GM18858 (cell line): ENCODE results near the gene C19orf44.

Experiments
- ATAC-seq: cut with Tn5 transposase; IDR thresholded peaks from one replicate; pipeline ENCODE4 v1.9.1; 2021; ENCODE audit not compliant: unreplicated experiment

C19orf44 gene

DNA sequence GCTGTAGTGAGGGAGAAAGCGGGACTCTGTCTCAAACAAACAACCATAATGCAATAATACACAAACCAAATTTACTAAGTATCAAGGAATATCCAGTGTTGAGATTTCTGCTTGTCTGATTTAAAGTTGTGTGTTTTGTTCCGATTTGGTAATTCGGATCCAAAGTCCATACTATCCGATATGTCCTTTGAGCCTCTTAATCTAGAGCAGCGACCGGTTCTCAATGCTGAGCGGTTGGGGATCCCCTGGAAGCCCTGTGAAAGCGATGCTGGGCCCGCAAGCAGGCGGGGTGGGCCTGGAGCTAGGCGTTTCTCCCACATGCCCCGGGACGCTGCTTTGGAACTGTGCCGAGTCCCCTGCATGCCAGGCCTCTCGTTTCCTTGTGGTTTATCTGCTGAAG, 20.2 kb downstream of the C19orf44 start:
- ATAC-seq, result no peak

DNA sequence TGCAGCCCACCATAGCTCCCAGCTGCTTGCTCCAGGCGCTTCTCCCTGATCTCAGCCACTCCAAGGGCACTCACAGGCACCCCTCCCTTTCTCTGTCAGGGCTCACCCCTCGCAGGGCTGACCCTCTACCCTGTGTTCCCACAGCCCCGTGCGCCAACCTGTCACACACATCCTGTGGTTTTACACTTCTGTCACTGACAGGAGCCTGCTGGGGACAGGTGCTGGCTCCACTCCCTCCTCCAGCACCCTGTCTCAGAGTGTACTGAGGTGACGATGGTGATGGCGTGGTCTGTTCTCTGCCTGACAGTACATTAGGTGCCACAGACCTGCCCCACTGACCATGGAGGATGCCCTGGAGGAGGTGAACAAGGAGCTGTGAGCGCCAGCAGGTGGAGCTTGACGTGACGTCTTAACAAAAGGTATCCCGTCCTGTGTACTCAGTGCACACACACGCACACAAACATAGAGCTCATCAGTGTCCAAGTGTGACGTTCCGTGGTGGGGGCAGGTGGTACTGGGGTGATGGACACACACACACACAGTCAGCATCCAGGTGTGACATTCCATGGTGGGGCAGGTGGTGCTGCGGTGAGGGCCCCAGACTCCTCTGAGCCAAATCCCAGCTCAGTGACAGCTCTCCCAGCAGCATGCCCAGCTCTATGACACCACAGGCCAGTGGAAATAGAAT, 20.9 kb downstream of the C19orf44 start:
- no peak for ATAC-seq

DNA sequence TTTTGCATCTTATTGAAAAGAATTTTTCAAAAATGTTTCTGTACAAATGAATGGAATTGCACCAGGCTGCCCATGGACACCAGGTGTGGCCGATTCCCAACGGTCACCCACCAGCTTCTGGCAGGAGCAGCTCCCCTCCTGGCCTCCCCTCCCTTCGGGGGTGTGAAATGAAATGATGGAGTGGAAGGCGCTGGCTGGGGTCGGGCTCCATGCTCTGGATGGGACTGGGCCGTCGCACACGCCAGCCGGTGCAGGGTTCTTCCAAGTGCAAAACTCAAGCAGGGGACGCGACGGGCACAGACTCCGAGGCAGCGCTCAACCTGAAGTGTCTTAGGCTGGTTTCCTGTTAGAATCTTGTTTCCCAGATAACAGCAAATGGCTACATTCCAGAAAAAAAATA, 21.9 kb downstream of the C19orf44 start:
- no peak for ATAC-seq

GRCh38 chr19:16518483-16519229, 22.5 kb downstream of the C19orf44 start:
- no peak for ATAC-seq

DNA sequence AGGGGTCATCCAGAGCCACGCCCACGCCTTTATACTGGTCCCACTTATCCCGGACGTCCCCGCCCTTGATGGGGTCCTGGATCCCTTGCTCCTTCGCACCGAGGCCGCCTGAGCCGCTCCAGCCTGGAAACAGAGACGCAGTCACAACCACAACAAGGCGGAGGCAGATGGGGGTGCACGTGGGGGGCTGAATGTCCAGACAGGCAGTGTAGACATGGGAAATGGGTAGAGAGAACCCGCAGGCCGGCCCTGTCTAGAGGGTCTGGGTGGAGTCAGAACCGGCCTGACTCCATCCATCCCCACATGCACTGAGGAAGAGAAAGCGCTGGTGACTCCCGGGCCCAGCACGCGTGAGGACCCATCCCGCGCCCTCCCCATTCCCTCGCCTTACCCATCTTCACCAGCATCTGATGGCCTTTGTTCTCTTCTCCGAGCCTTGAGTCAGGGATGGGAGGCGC, 23.1 kb downstream of the C19orf44 start:
- ATAC-seq, result no peak

- no peak for ATAC-seq
Observed at GRCh38 chr19:16520074-16520973, 24.1 kb downstream of the C19orf44 start.

- ATAC-seq, result no peak
Observed at GRCh38 chr19:16520986-16521624, 24.9 kb downstream of the C19orf44 start.

DNA sequence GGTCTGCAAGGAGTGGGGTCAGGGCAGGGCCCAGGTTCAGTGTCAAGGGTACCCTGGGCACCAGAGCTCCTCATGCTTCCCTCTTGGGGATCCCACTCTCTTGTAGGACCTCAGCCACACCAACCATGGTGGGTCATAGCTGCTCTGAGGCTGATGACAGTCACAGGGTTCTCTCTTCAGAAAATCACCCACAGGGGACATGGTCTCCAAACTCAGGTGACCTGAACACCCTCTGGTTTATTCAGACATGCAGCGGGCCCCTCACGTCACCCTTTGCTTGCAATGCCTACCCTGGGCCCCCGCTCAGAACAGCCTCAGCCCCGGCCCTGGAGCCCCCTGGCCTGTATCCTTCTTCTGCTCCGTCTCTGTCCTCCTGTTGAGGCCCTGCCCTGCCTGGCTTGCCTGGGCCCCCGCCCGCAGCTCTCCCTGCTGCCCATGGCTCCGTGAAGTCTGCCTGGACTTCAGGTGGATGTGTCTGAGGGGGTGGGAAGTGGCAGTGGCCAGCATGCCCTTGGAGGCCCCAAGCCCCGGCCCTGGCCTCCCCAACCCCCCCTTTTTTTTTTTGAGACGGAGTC, 25.6 kb downstream of the C19orf44 start:
- ATAC-seq, result no peak

GRCh38 chr19:16522559-16523377, 26.6 kb downstream of the C19orf44 start:
- ATAC-seq, result no peak

- ATAC-seq, result no peak
Observed at GRCh38 chr19:16524991-16525734, 29.0 kb downstream of the C19orf44 start.

DNA sequence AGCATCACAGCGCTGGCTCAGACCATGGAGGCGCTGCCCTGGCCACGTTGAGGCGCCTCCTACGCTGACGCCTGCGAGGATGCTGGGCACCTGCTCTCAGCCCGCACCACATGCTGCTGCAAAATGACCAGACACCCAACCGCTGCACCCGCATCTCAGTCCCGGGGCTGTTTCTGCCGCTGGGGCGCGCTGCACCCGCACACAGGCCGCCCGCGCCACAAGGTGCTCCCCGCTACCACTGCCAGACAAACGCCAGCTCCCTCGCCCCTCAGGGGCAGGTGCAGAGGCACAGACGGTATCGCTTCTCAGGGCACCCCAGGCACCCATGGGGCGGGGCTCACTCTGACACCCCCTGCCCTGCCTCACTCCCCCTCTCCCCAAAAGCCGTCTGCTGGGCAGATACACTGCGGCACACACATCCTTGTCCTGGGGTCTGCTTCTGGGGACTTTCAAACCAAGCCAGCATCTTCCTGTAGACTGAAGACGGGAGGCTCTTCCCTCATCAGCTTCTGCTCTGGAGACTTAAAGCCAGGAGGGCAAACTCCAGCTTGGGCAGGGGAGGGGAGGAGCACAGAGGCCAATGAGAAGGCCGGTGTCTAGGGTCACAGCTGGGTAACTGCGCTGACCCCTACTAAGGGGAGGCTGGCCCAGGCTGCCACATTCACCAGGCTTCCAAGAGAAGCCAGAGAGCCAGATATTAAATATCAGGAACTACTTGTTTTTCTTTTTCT, 29.7 kb downstream of the C19orf44 start:
- ATAC-seq, result no peak

DNA sequence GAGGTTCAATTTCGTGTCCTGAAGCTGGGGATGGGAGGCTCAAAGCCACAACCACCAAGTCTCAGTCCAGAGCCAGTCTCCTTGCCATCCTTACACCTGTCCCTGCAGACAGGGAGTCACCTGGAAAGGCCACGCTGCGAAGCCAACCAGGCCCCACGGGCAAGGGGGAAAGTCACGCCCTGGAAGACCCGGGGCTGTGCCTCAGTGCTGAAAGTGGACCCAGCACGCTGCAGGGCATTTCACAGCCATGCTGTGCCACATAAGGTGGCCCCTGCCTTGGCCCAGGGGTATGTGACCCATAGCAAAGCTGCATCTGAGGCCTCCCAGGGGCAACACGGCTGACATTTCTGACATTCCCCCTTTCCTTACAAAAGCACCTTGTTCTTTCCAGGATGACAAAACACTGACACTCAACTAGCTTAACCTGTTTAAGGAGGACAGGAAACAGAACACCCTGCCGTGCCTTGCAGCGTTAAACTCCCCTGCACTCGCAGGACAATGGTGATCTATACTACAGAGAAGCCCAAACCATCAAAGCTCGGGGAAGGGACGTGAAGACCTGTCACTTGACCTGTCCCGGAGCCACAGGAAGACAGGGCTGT, 31.2 kb downstream of the C19orf44 start:
- no peak for ATAC-seq

DNA sequence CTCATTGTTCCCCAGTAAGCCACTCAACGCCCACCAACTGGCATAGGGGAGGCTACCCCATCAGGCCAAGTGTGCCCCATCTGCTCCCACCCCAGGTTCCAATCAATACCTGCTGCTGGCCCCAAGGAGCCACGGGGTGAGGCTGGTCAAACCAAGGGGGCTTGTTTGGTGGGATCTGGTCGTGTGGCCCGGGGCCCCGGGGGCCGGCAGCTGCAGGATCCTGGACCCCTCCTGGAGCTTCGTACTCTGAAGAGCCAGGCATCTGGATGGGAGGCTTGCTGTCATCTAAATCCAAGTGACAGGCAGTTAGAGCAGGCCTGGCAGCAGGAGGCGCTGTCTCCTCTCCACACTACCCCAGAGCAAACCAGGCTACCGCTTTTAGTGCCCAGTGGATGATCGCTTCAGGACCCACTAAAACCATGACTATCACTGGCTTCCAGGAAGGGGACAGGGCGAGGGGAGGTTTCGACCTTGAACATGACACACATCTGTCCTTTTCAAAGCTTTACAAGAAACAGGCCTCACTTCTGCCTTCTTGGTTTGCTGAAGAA, 31.9 kb downstream of the C19orf44 start:
- no peak for ATAC-seq

DNA sequence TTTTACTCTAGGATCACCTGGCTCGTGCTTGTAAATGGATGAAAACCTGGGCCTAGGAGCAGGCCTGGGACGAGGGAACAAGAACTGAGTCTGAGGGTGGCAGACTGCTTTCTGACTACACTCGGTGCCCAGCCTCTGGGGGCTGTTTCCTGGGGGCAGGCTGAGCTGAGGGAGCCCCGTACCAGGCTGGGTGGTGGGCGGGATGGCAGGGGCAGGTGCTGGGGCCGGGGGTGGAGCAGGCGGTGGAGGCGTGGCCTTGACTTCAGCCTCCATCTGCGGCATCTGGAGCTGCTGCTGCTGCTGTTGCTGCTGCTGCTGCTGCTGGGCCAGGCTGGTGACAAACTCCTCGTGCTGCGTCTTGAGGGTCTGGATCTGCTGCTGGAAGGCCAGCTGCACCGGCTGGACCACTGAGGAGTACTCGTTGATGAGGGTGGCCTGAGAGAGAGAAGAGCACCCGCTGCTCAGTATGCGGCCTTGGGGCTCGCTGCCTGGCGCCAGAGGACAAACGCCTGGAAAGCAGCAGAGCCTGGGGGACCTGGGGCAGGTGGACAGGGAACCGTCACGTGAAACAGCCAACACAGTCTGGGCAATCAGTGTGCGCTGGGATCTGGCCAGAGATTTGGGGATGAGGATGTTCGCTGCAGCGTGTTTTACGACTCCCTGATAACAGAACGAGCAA, 33.4 kb downstream of the C19orf44 start:
- ATAC-seq, result no peak

DNA sequence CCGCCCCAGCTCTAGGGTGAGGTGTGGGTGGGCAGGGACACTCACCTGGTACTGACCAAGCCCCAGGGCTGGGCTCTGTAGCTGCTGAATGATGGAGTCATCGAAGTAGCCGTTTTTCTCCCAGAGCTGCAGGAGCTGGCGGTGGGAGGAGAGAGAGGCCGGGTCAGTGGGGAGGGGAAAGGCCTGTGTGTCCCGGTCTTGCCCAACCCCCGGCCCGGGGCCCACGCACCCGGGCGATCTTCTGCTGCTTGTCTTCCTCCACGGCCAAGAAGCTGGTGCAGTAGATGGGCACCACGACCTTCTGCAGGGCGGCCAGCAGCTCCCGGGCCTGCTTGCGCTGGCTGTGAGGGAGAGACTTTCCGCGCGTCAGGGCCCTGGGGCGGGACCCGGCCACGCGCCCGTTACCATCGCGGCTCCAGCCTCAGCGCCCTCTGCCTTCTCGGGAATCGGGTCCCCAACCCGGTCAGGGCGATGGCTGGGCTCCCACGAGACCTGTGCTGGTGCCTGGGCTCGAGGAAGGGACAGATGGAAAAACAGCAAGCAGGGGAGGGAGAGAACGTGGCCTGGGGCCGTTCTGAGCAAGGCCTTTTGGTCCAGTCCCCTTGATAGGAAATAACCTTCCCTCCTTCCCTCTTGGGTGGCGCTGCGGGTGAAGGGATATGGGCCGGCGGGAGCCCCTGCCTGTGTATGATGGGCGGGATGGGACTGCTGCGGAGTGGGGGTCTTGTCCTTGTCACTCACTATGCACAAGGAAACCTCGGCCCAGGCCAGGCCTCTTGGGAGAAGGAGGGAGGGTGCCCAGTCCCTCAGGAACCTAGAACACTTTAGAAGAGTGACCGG, 34.6 kb downstream of the C19orf44 start:
- ATAC-seq, result no peak

- ATAC-seq, result no peak
Observed at GRCh38 chr19:16531380-16531669, 35.1 kb downstream of the C19orf44 start.
